DMS 273 treated with DMSO at 0.1 percent for 48 hours (cell line): Measurements from ENCODE around the gene TSPYL4.
A peak's percentile ranks its signal among the peaks of the same experiment; 100 is the strongest.
"Not testable (repeated sequence)": the region's sequence is repeated elsewhere in the genome, so short reads cannot be mapped to it uniquely, and the experiment has no call there.

Experiments
- DNase-seq: peaks from one replicate; lab custom pipeline; 2025; lab: John Stamatoyannopoulos, UW

Gene TSPYL4

DNA sequence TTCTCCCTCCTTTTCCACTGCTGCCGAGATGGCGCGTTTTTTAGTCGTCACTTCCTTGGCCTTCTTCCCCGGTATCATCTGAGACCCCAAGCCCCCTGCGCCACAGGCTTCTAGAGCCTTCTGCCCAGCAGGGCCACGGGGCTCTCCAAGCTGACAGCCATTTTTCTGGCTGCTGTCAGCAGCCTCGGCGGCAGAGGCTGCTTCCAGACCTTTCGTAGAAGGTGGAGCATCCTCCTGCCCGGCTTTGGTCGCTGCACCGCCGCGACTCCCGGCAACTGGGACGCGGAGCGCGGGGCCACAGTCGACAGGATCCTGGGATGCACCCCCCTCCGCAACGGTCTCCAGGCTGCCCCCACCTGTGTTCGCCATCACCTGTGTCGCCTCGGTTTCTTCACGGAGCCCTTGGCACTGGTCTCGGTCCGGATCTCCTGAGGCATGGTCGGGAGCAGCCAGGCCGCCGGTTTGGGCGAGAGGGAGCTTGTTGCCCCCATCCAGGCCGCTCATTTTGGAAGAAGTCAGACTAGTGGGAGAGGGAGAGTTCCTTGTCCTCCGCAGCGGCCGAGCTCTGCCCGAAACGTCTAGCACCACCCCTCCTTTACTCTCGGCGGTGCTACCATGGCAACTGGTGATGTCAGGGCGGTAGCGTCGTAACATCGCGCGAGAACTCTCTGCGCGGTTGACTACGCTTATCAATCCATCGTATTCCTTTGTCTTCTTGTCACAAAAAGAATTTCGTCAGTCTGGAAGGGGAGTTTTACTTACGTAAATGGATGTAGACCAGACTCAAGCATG is at the start of gene TSPYL4:
Gene TSPYL4 (minus strand): TSS at position 571 of the 792 bp plus-strand sequence. CDS start 67 bp downstream, at position 504.
- DNase-seq, result peak; percentile 91

- no peak for DNase-seq
Measured at GRCh38 chr6:116301104-116301503, 47.2 kb upstream of the TSPYL4 start.

DNA sequence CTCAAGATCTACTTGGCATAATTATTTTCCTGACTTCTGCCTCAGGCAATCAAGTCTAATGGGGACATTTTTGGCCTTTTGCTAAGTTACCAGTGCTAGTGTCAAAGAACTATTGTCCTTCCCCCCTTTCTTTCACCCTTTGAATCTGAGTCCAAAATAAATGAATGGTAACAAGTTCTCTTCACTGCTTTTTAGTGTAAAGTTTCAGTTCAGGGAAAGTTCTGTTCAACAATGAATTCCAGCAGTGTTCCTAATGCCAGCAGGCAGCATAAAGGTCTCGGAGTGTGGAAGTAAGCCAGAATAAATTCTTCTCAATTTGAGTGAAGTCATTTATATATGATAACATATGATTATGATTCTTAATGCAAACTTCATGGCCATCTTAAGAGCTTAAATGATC is 46.7 kb upstream of the TSPYL4 start:
- DNase-seq, result no peak

DNA sequence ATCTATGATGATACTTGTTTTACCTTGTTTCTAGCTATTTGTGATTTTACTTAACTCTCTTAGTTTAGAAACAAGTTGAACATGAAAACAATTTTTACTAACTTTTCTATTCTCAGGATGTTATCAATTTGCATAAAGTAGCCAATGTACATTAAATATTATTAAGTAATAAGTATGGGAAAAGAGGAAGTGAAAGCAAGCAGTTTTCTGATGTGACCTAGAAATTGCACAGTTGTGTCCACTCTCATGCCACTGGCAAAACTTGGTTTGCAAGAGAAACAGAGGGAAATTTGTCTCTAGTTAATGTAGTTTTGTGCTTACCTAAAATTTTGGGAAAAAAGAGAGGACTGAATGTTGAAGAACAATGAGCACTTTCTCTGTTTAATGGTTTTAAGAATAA is 45.1 kb upstream of the TSPYL4 start:
- no peak for DNase-seq

DNA sequence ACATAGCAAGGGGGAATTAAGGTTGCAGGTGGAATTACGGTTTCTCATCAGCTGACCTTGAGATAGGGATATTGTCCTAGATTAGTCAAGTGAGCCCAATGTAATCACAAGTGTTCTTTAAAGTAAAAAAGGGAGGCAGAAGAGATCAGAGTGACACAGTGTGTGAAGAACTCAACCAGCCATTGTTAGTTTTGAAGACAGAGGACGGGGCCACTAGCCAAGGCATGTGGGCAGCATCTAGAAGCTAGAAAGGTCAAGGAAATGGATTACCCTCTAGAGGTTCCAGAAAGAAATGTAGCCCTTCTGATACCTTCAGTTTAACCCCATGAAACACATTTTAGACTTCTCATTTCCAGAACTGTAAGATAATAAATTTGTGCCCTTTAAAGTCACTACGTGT is 44.4 kb upstream of the TSPYL4 start:
- DNase-seq, result no peak

- DNase-seq, result no peak
Measured at GRCh38 chr6:116292553-116292952, 38.7 kb upstream of the TSPYL4 start.

- no peak for DNase-seq
Measured at GRCh38 chr6:116291701-116292396, 38.0 kb upstream of the TSPYL4 start.

GRCh38 chr6:116290799-116291198 is 36.9 kb upstream of the TSPYL4 start:
- DNase-seq, result no peak

DNA sequence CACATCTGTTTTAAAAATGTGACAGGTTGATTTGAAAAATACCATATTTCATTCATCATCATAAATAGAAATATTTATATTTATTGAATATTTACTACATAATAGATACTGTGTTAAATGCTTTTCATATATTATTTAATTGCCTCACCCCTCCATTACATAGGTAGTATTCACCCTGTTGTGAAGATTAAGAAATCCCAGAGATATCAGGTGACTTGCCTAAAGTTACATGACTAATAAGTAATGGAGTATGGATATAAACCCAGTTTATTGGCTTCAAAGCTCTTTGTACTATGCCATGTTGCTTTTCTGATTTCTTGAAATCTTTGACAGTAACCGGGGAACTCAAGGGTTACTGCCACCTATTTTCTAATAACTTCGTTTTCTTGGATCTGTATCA is 36.0 kb upstream of the TSPYL4 start:
- no peak for DNase-seq

- DNase-seq, result peak; percentile 12
Measured at GRCh38 chr6:116287689-116288282, 33.9 kb upstream of the TSPYL4 start.

DNA sequence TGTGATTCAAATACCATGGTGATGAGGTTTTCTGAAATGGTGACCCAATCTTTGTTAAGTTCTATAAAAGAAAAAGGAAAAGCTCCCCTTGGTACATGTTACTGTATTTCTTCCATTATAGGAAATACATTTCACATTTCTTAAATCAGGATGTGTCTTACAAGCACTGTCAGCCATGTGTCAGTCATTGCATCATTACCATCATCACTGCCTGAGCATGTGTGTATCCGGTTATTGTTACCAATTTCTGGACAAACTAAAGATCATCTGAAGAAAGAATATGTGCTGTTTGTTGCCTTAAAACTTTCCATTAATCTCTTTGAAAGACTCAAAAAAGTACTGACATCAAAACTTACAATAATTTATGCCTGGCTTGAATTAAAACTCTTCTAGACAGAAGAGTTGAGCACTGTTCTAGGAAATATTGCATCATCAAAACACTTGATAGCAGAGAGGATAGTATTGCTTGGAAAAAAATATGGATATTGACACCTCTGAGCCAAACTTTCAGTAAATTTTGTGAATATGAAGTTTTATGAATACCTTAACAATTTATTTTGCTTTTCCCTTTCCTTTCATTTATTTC is 33.0 kb upstream of the TSPYL4 start:
- DNase-seq, result no peak

- not testable (repeated sequence) for DNase-seq
Measured at GRCh38 chr6:116284984-116285383, 31.1 kb upstream of the TSPYL4 start.

DNA sequence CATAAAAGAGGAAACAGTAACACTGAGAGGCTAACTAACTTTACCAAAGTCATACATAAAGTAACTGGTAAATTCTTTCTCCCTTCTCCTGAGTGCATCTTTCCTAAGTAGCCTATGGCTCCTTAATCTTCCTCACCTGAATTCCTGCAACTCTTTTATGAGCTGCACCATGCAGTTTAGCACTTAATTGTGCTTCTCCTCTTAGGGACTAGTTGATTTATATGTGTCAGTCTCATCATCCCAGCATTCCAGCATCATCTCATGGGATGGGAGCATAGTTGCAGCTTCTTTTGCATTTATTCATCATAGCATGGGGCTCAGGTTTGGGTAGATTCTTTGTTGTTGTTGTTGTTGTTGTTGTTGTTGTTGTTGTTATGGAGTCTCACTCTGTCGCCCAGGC is 29.3 kb upstream of the TSPYL4 start:
- no peak for DNase-seq

DNA sequence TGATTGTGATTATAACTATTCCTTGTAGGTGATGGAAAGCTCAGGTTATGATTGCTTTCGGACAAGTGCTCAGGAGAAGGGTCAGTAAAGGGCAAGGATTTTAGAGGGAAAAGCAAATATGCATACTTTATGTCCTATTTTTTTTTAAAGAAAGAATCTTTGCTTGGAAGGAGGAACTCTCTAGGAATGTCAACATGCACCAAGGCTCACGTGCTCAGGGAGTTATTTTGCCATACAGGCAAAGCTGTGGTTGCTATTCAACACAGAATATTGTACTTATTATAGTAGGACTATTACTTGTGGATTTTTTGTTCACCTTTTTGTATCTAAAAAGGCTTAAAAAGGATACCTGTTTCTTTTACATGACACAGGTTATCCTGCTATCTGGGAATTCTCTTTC is 28.8 kb upstream of the TSPYL4 start:
- DNase-seq, result no peak

- no peak for DNase-seq
Measured at GRCh38 chr6:116280933-116281316, 27.1 kb upstream of the TSPYL4 start.

GRCh38 chr6:116280161-116280932 is 26.5 kb upstream of the TSPYL4 start:
- no peak for DNase-seq

GRCh38 chr6:116279232-116280160 is 25.6 kb upstream of the TSPYL4 start, which contains the start of gene TSPYL1:
TSPYL1 (minus strand) TSS chr6:116279930; CDS start chr6:116279830, 100 bp downstream.
- peak; percentile 94 for DNase-seq

GRCh38 chr6:116278854-116279231 is 25.0 kb upstream of the TSPYL4 start:
- no peak for DNase-seq

DNA sequence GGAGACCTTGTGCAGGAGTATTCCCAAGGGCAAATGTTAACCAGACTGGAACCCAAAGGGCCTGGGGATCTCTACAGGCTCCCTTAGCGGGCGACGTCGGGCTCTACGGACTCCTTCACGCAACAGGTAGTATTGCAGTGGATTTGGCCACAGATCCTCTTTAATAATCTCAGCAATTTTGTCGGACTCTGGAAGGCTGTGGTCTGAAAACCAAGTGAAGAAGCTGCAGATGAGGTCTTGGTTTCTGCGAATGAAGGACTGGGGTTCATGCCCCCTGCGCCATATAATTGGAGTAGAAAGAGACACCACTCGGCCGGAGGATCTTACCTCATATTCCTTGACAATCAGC is 24.6 kb upstream of the TSPYL4 start:
- no peak for DNase-seq

DNA sequence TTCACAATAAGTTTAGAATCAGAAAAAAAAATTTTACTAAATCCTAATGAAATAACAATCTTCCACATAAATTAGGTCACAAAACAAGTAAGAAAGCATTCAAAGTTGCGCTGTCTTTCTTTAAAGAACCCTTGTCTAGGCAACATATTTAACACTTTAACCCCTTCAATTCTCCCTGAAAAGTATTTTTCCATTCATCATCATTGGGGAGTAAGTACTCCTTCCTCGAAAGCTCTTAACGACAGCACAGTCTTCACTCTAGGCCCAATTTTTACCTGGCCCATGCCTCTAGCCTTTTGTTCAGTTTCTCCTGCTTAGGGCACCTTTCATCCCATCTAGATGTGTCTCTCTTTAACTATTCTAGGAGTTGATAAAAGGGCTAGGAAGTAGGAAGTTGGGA is 23.2 kb upstream of the TSPYL4 start:
- DNase-seq, result no peak

GRCh38 chr6:116271149-116271708 is 17.4 kb upstream of the TSPYL4 start:
- no peak for DNase-seq
